Neural progenitor cell (in vitro differentiated cells): ENCODE data around the gene ARID3A.

ENCODE experiments used
- EZH2 ChIP-seq: fragments of 200-600 bp; sonication (generic); IDR thresholded peaks from 2 replicates; pipeline ENCODE4 v1.6.1; 2017; ENCODE audit warnings: antibody characterized with exemption, mild to moderate bottlenecking, moderate library complexity
- EZH2phosphoT487 ChIP-seq: fragments of 200-600 bp; sonication (generic); IDR thresholded peaks from 2 replicates; pipeline ENCODE4 v1.6.1; 2017; ENCODE audit warnings: antibody characterized with exemption
- TF ChIP-seq, protein P1 (sequence below): fragments of 200-600 bp; sonication (generic); IDR thresholded peaks from 2 replicates; pipeline ENCODE4 v1.5.1; 2017; ENCODE audit warnings: antibody characterized with exemption, mild to moderate bottlenecking

- TF ChIP-seq, protein P1, sequence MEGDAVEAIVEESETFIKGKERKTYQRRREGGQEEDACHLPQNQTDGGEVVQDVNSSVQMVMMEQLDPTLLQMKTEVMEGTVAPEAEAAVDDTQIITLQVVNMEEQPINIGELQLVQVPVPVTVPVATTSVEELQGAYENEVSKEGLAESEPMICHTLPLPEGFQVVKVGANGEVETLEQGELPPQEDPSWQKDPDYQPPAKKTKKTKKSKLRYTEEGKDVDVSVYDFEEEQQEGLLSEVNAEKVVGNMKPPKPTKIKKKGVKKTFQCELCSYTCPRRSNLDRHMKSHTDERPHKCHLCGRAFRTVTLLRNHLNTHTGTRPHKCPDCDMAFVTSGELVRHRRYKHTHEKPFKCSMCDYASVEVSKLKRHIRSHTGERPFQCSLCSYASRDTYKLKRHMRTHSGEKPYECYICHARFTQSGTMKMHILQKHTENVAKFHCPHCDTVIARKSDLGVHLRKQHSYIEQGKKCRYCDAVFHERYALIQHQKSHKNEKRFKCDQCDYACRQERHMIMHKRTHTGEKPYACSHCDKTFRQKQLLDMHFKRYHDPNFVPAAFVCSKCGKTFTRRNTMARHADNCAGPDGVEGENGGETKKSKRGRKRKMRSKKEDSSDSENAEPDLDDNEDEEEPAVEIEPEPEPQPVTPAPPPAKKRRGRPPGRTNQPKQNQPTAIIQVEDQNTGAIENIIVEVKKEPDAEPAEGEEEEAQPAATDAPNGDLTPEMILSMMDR, result no peak
- TF ChIP-seq EZH2, result no peak
- TF ChIP-seq EZH2phosphoT487, result no peak
These were observed 11.4 kb downstream of the ARID3A start for GRCh38 chr19:937259-937694.
